EL (cell line): ENCODE data around the gene LMO4.

Source experiments
- DNase-seq: peaks from one replicate; pipeline ENCODE4 v3.0.0-alpha.2; 2016

The LMO4 gene

GRCh38 chr1:87329051-87329525 lies 408 bp downstream of the LMO4 start:
- DNase-seq: peak; percentile 41

GRCh38 chr1:87329526-87330056 lies 911 bp downstream of the LMO4 start:
- peak; percentile 25 for DNase-seq

- DNase-seq: peak; percentile 42
Measured at GRCh38 chr1:87330057-87330884, 1.6 kb downstream of the LMO4 start.

DNA sequence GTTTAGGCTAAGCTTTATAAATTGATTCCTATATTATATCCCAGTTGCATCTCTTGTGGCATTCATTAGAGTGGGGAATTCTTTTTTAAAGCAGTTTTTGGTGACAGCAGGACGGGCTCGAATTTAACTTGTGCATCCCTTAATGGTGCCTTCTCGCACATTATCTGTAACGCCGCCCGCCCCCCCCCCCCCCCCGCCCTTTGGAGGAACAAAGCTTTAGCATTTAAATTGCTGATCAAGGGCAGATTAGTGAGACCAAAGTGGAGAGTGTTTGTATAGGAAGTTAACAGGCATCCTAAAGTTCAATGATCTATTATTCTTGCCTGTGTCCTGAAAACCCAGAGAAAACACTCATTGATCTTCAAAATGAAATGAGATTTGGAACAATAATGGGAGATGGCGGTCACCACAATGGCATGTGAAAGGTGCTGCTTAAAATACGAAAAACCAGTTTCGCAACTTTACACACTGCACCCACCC lies 2.2 kb downstream of the LMO4 start:
- DNase-seq: no peak

GRCh38 chr1:87331365-87332241 lies 2.9 kb downstream of the LMO4 start:
- peak; percentile 66 for DNase-seq

DNA sequence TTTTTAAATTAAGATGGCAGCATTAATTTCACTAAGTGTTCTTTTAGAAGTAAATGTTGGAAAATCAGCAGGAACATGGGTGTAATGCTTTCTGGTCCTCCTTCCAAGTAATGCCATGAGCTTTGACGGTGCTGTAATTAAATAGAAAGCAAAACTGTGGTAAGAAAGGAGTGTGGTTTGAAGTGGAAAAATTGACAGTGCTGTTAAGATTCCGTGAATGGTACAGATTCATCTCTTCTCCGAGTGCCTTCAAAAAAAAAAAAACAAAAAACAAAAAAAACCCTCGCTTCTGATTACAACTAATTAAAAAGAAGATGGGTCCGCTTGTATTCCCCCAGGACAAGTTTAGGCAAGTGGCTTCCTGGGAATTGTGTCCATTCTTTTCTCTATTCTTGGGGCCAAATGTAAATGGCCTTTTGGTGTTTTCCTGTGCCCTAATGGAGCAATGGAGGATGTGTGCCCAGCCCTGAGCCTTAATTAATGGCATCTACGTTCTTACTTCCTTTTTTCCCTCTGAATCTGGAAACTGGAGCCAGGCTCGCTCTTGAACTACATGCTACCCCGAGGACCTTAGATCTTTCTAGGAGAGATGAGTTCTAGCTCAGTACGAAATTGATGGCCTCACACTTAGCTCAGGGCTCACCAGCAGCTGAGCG lies 5.1 kb downstream of the LMO4 start:
- DNase-seq: no peak

GRCh38 chr1:87334351-87335174 lies 5.9 kb downstream of the LMO4 start:
- peak; percentile 44 for DNase-seq

DNA sequence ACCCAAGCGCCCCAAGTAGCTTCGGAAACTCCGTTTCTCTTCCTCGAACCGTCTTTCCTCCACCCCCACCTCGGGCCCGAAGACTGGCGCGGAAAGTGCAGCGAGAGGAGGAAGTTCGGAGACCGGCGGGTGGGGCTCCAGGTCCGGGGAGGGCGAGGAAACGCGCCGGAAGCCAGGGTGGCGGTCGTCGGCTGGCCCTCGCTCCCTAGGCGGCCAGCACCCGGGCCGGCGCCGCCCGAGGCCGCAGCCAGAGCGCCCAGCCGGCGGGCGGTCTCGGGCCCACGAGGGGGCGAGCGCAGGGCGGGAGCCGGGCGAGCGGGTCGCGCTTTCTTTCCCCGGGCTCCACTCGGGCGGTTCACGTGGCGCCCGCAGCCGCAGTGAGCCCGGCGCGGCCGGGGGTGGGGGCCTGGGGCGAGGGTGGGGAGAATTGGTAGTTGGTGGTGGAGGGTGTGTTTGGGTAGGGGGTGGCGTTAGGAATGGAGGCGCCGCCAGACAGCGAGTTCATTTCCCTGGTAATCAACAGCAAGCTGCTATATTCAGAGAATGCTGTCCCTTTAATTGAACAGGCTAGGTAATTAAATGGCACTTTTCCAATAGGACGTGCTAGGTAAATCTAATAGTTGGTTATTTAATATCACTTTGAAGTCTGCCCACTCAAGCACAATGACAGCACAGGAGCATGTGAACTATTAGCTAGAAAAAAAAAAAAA lies 6.7 kb downstream of the LMO4 start:
- DNase-seq: peak; percentile 71

GRCh38 chr1:87336623-87337067 lies 8.0 kb downstream of the LMO4 start:
- DNase-seq: no peak

GRCh38 chr1:87337606-87338005 lies 8.9 kb downstream of the LMO4 start:
- DNase-seq: no peak

GRCh38 chr1:87338566-87338965 lies 9.9 kb downstream of the LMO4 start:
- DNase-seq: no peak

GRCh38 chr1:87344231-87344630 lies 15.6 kb downstream of the LMO4 start:
- no peak for DNase-seq

DNA sequence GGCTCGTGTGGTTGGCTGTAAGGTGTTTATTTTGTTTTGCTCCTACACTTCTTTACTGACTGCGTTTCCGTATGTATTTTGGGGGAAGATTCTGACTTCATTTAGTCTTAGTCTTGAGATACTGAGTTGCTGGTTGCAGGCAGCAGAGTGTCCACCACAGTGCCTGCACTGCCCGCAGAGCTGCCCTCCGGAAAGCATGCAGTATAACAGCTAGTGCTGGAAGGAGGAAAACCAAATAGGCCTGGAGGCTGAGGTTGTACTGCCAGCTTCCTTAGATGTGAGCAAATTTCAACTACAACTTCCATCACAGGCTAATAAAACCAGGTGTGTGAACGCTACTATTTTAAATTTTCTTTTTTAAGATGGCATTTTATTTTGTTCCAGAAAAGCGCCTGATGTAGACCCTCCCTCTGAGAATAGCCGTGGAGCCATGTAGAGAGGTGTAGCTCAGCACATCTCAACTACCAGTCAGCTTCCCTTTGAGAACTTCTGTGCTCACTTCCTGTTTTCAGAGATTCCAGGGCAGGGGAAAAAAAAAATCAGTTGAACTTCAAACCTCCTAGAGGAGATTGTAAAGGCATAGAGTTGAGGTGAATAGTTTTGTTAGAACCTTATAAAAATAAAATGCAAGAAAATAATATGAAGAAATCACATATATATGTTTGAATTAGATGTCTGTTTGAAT lies 17.6 kb downstream of the LMO4 start:
- DNase-seq: no peak

- DNase-seq: no peak
Measured at GRCh38 chr1:87348341-87349019, 19.8 kb downstream of the LMO4 start.

DNA sequence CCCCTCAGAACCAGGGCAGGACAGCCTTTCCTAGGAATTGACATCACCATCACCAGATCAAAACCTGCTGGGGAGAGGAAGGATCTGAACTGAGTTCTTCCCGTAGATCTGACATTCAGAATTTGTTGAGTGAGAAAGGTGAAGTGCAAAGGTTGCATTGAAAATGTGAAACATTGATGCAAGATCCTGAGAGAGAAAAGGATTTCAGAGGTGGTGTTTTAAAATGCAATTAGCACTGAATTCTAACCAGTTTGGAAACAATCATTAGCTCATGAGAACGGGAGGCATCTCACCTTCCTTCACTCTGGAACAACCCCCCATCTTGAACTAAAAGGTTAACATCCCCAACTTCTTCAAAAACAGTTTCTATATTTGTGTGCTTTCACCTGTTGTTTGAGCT lies 20.4 kb downstream of the LMO4 start:
- DNase-seq: no peak

DNA sequence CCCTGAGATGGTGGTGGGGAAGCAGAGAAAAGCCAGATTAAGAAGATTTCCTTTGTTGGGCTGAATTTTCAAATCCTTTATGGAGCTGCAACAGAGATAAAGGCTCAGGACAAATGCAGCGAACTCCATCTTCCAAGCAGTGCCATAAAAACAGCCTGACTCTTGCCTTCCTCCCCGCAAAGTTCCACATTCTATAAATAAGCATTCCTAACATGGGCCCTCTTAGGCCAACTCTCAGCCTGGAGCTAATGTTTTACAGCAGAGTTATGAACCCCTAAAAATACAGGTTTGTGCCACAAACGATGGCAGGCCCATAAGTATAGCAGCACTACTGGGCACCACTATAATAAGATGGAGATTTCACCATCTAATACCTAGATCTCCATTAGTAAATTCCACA lies 27.2 kb downstream of the LMO4 start:
- DNase-seq: no peak

- DNase-seq: no peak
Measured at GRCh38 chr1:87356591-87356990, 27.9 kb downstream of the LMO4 start.

- DNase-seq: peak; percentile 13
Measured at GRCh38 chr1:87358219-87358618, 29.5 kb downstream of the LMO4 start.

- DNase-seq: no peak
Measured at GRCh38 chr1:87359586-87359985, 30.9 kb downstream of the LMO4 start.
